A549 (cell line): ENCODE results near the gene BNC2. TPM values are rescaled to one million over a fixed set of nuclear protein-coding genes. Genes with fewer than 3 reads are reported as not detected.

ENCODE experiments used
- ATAC-seq, 2 experiments: fragments of 200-7000 bp in 1 of 2; fragments of >200 bp in 1 of 2; cut with Nextera tagmentation in 1 of 2; cut with Tn5 transposase in 1 of 2; 3 replicates each; pipeline versions ENCODE4 v1.8.0 to v1.9.1; 2018 to 2020; ENCODE audit warnings: mild to moderate bottlenecking in 1 of 2, moderate library complexity in 1 of 2
- CTCF ChIA-PET: fragments of 300-600 bp; sonication (Branson Sonifier 250); formaldehyde crosslinking; extraction: SDS; loops from one replicate; lab custom pipeline; 2021; ENCODE audit warnings: antibody characterized with exemption, inconsistent platforms; lab: Yijun Ruan, JAX
- POLR2A ChIA-PET: fragments of 350-600 bp; formaldehyde crosslinking; extraction: SDS; loops from one replicate; lab custom pipeline; 2021; ENCODE audit warnings: antibody characterized with exemption, inconsistent platforms; lab: Yijun Ruan, JAX
- DNase-seq, 2 experiments: peaks; one replicate each; pipeline versions ENCODE4 v3.0.0 to v3.0.0-alpha.2; 2011 to 2016; ENCODE audit warnings: low read depth in 1 of 2, low spot score in 1 of 2
- FAIRE-seq: peaks from 2 replicates; lab custom pipeline; 2011; peaks lifted over from hg19 to GRCh38; lab: Jason Lieb, UNC
- H3K27ac ChIP-seq, 2 experiments: fragments of >200 bp; sonication (Bioruptor Twin); formaldehyde crosslinking; 3 replicates each; pipeline ENCODE4 v1.5.1; 2016 to 2017
- H3K4me1 ChIP-seq: fragments of >200 bp; sonication (Bioruptor Twin); formaldehyde crosslinking; 3 replicates; pipeline ENCODE4 v1.6.1; 2016
- H3K4me2 ChIP-seq: fragments of >200 bp; sonication (Bioruptor Twin); formaldehyde crosslinking; 3 replicates; pipeline ENCODE4 v1.6.1; 2016
- H3K4me3 ChIP-seq: fragments of >200 bp; sonication (Bioruptor Twin); formaldehyde crosslinking; 3 replicates; pipeline ENCODE4 v1.5.1; 2016
- H3K9me3 ChIP-seq: fragments of >200 bp; sonication (Bioruptor Twin); formaldehyde crosslinking; 3 replicates; pipeline ENCODE4 v1.6.1; 2016
- ATOH8 ChIP-seq: fragments of 250-450 bp; sonication (Bioruptor Pico); IDR thresholded peaks from 2 replicates; pipeline ENCODE4 v1.5.0; 2020; ENCODE audit warnings: low read depth, mild to moderate bottlenecking, moderate library complexity
- BCL3 ChIP-seq: fragments of >200 bp; sonication (Bioruptor Twin); formaldehyde crosslinking; IDR thresholded peaks from 3 replicates; pipeline ENCODE4 v1.6.1; 2016
- CBX8 ChIP-seq: fragments of 200-600 bp; sonication (generic); IDR thresholded peaks from 2 replicates; pipeline ENCODE4 v1.6.1; 2016
- CEBPB ChIP-seq, 2 experiments: fragments of >200 bp in 1 of 2; sonication (Bioruptor Twin) in 1 of 2; formaldehyde crosslinking in 1 of 2; IDR thresholded peaks; 2 replicates each; pipeline ENCODE4 v1.6.1; 2012 to 2016
- CHD2 ChIP-seq: fragments of 150-350 bp; IDR thresholded peaks from 2 replicates; pipeline ENCODE4 v1.6.1; 2014; ENCODE audit warnings: low read length; ENCODE audit not compliant: partially characterized antibody
- CHD4 ChIP-seq: fragments of 200-600 bp; sonication (generic); IDR thresholded peaks from 2 replicates; pipeline ENCODE4 v1.6.1; 2016; ENCODE audit warnings: antibody characterized with exemption, mild to moderate bottlenecking, borderline replicate concordance
- E2F6 ChIP-seq: IDR thresholded peaks from 2 replicates; pipeline ENCODE4 v1.6.1; 2012; ENCODE audit warnings: low read depth, borderline replicate concordance
- EHMT2 ChIP-seq: fragments of 200-600 bp; sonication (generic); IDR thresholded peaks from 2 replicates; pipeline ENCODE4 v1.6.1; 2016; ENCODE audit warnings: antibody characterized with exemption, low read depth, mild to moderate bottlenecking, moderate library complexity
- FOSL2 ChIP-seq, 2 experiments: fragments of 450-650 bp in 1 of 2; fragments of >200 bp in 1 of 2; sonication (Bioruptor Twin) in 1 of 2; formaldehyde crosslinking; IDR thresholded peaks; 2 replicates each; pipeline versions ENCODE4 v1.5.0 to v1.6.1; 2016 to 2020; ENCODE audit warnings: mild to moderate bottlenecking in 1 of 2, moderate library complexity in 1 of 2
- FOXS1 ChIP-seq: fragments of 250-450 bp; sonication (Bioruptor Pico); IDR thresholded peaks from 2 replicates; pipeline ENCODE4 v1.5.0; 2020; ENCODE audit warnings: mild to moderate bottlenecking, moderate library complexity
- GATA3 ChIP-seq: IDR thresholded peaks from 2 replicates; pipeline ENCODE4 v1.6.1; 2012; ENCODE audit warnings: borderline replicate concordance
- HOXA7 ChIP-seq: fragments of 250-450 bp; sonication (Bioruptor Pico); IDR thresholded peaks from 2 replicates; pipeline ENCODE4 v1.5.0; 2020; ENCODE audit warnings: mild to moderate bottlenecking, moderate library complexity
- JUNB ChIP-seq: fragments of >200 bp; sonication (Bioruptor Twin); formaldehyde crosslinking; IDR thresholded peaks from 2 replicates; pipeline ENCODE4 v1.6.1; 2016
- KDM5A ChIP-seq: fragments of 200-600 bp; sonication (generic); IDR thresholded peaks from 2 replicates; pipeline ENCODE4 v1.6.1; 2016; ENCODE audit warnings: antibody characterized with exemption, mild to moderate bottlenecking
- MAX ChIP-seq: IDR thresholded peaks from 2 replicates; pipeline ENCODE4 v1.6.1; 2012
- MAZ ChIP-seq: fragments of 150-350 bp; IDR thresholded peaks from 2 replicates; pipeline ENCODE4 v1.6.1; 2014; ENCODE audit warnings: antibody characterized with exemption, low read depth, low read length, borderline replicate concordance
- PHF8 ChIP-seq: fragments of 200-600 bp; sonication (generic); IDR thresholded peaks from 2 replicates; pipeline ENCODE4 v1.6.1; 2016; ENCODE audit warnings: low read depth, mild to moderate bottlenecking, antibody characterized with exemption, moderate library complexity, borderline replicate concordance
- POLR2A ChIP-seq: IDR thresholded peaks from 2 replicates; pipeline ENCODE4 v1.6.1; 2012; ENCODE audit warnings: mild to moderate bottlenecking, low read length
- RAD21 ChIP-seq, 2 experiments: fragments of >200 bp in 1 of 2; sonication (Bioruptor Twin) in 1 of 2; formaldehyde crosslinking in 1 of 2; IDR thresholded peaks in 1 of 2; conservative IDR thresholded peaks in 1 of 2; 2 replicates in 1 of 2; 3 replicates in 1 of 2; pipeline ENCODE4 v1.6.1; 2012 to 2018; ENCODE audit warnings: inconsistent platforms in 1 of 2
- RCOR1 ChIP-seq: fragments of 150-350 bp; IDR thresholded peaks from 2 replicates; pipeline ENCODE4 v1.6.1; 2014; ENCODE audit warnings: antibody characterized with exemption, low read length, low read depth
- ZC3H11A ChIP-seq: fragments of 450-650 bp; IDR thresholded peaks from 2 replicates; pipeline ENCODE4 v1.6.1; 2014; ENCODE audit warnings: antibody characterized with exemption, mild to moderate bottlenecking
- ZNF302 ChIP-seq: fragments of 250-450 bp; sonication (Bioruptor Pico); IDR thresholded peaks from 2 replicates; pipeline ENCODE4 v1.9.0; 2021; ENCODE audit warnings: inconsistent platforms, mild to moderate bottlenecking, moderate library complexity
- WGBS: methylation state at CpG from one replicate; pipeline ENCODE4 v1.1.6; 2017; ENCODE audit errors: missing lambda C conversion rate; 5-methylcytosine and 5-hydroxymethylcytosine counted together
- polyA plus RNA-seq, 4 experiments: library from polyadenylated mRNA; depleted of rRNA in 3 of 4; stranded (reverse); fragments of >200 nt; fragmentation: RNase III in 1 of 4; extraction: RNeasy Plus Mini Kit Qiagen cat#74134 plus additional on column Dnase treatment in 1 of 4; gene quantifications; 2 replicates in 3 of 4; 3 replicates in 1 of 4; pipeline ENCODE4 v1.2.3, GENCODE V29; 2011 to 2017

Gene BNC2
- polyA plus RNA-seq, 2 of the 4 experiments (the other 2 are of a cell fraction), result 6.2 to 7.5 TPM

DNA sequence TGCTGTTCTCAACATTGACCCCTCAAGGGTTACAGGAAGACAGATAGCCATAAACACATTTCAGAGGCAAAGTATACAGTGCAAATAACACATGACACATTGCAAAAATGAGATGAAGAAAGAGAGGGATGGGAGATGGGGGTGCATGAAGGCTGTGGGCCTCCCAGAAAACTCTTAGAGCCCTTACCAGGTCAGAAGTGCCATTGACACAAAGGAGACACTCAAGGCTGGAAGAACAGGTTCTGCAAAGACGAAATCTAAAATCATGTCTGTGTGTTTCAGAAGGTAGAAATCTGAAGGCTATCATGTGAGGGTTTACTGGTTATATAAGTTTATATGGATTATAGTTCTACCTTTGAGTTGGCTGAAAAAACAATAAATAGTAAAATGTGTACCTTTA is 318.8 kb downstream of the BNC2 start:
- no peak for FAIRE-seq
- WGBS, result 93% methylated on average over 1 of the region's 1 CpG
- Histone ChIP-seq H3K4me1 (no peaks in the 10 kb centered on the region), H3K4me2 (no peak overlapping the region), H3K27ac (no peak overlapping the region), H3K4me3 (no peak overlapping the region), H3K9me3 (no peaks in the 10 kb centered on the region)
- TF ChIP-seq PHF8, result no peak
- no peak for TF ChIP-seq CEBPB (IDR thresholded peaks at IDR 0.05)
- no peak for TF ChIP-seq EHMT2
- TF ChIP-seq KDM5A, result no peak
- no peak for TF ChIP-seq ATOH8 (CRISPR knock-in tag)
- TF ChIP-seq MAZ, result no peak
- TF ChIP-seq HOXA7, result no peak
- TF ChIP-seq E2F6, result no peak
- TF ChIP-seq FOSL2 (IDR thresholded peaks at IDR 0.05), result no peak
- TF ChIP-seq FOSL2 (CRISPR knock-in tag; IDR thresholded peaks at IDR 0.05), result no peak
- TF ChIP-seq POLR2A, result no peak
- TF ChIP-seq ZC3H11A, result no peak
- no peak for TF ChIP-seq CHD2
- no peak for TF ChIP-seq BCL3
- TF ChIP-seq RAD21 (conservative IDR thresholded peaks at IDR 0.05 in 1 of 2, IDR thresholded peaks at IDR 0.05 in 1 of 2), result no peak
- no peak for TF ChIP-seq CBX8
- TF ChIP-seq RCOR1, result no peak
- TF ChIP-seq FOXS1, result no peak
- ATAC-seq, result no peak
- no peak for DNase-seq
- POLR2A ChIA-PET, result no interaction called here
- CTCF ChIA-PET, result no interaction called here

DNA sequence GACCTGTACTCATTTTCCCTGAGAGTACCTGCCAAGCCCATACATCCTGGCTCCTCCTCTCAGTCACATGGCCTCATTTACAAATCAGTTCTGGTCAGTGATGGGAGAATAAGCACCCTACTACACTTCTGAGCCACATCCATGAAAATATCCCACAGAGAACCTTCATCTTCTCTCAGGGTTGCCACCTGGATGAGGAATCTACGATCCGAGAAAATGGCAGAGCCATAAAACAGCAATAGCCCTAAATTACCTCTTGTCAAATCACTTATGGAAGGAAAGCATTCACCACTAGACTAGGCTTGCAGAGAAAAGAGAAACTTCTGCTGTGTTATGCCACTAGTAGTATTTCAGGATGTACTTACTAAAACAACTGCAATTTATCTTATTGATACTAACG is 324.8 kb downstream of the BNC2 start:
- Histone ChIP-seq H3K27ac (no peak overlapping the region), H3K4me3 (no peak overlapping the region), H3K4me1 (peaks cover 10% of the 10 kb centered on the region; the same call in 2 of the 3 replicates), H3K9me3 (no peaks in the 10 kb centered on the region), H3K4me2 (no peak overlapping the region)
- no peak for ATAC-seq
- 94% methylated on average over 3 of the region's 3 CpGs for WGBS
- ChIA-PET CTCF (interaction anchor here (1.1 kb wide), 1 partner anchor 16 kb away, joined by 4 read pairs; no protein-coding TSS in a partner anchor), POLR2A (no interaction called here)
- no peak for FAIRE-seq
- no peak for DNase-seq
- TF ChIP-seq CHD4 (no peak), ATOH8 (CRISPR knock-in tag) (no peak), CEBPB (IDR thresholded peaks at IDR 0.05) (no peak), POLR2A (no peak), KDM5A (no peak), E2F6 (no peak), JUNB (no peak), GATA3 (no peak), MAX (no peak), ZNF302 (CRISPR knock-in tag) (no peak)
